HL-60 (cell line): ENCODE results near the gene PLA2G6.

Experiments
- CTCF ChIP-seq: IDR thresholded peaks from one replicate; pipeline ENCODE4 v1.5.1; 2011; ENCODE audit warnings: low read length, control low read depth, inconsistent platforms; ENCODE audit not compliant: insufficient read depth
- POLR2AphosphoS5 ChIP-seq: IDR thresholded peaks from 2 replicates; pipeline ENCODE4 v1.6.1; 2012; ENCODE audit warnings: low read depth
- REST ChIP-seq: IDR thresholded peaks from 2 replicates; pipeline ENCODE4 v1.6.1; 2012; ENCODE audit warnings: low read depth; ENCODE audit not compliant: insufficient replicate concordance
- SPI1 ChIP-seq: IDR thresholded peaks from 2 replicates; pipeline ENCODE4 v1.6.1; 2012; ENCODE audit warnings: low read depth, mild to moderate bottlenecking, borderline replicate concordance

GRCh38 chr22:38111925-38112355, 69.7 kb downstream of the PLA2G6 start:
- no peak for TF ChIP-seq CTCF
- no peak for TF ChIP-seq POLR2AphosphoS5
- TF ChIP-seq REST, result no peak
- no peak for TF ChIP-seq SPI1
